Measurements from ENCODE around the gene ZDHHC4. TPM values are rescaled to one million over a fixed set of nuclear protein-coding genes. Genes with fewer than 3 reads are reported as not detected.

Gene ZDHHC4
- total and polyA plus RNA-seq, 2 experiments from 2014 or later, result 55.4 to 72.6 TPM

DNA sequence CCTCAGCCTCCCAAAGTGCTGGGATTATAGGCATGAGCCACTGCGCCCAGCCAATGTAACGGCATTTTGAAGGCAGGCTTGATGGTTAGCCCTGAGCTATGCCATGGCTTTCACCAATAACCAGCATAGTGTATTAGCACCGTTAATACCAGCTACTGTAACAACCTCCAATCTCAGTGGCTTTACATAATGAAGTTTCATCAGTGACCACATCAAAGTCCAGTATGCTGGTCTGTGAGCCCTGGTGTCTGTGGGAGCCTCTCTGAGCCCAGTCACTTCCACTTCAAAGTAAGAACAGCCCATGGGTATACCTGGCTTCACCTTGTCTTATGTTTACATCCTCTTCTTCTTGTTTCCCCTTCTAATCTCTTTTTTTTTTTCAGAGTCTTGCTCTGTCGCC, 11.6 kb upstream of the ZDHHC4 start:
- TF ChIP-seq EZH2phosphoT487 (IDR thresholded peaks at IDR 0.05; ENCODE audit: insufficient read depth, low read depth) (no peak), EZH2 (IDR thresholded peaks at IDR 0.05; ENCODE audit: insufficient read depth, poor library complexity, severe bottlenecking) (no peak)
- Histone ChIP-seq H3K36me3 (ENCODE audit: low read depth) (no peaks in the 10 kb centered on the region), H3K79me2 (ENCODE audit: insufficient read depth) (no peaks in the 10 kb centered on the region), H3K4me3 (no peak overlapping the region), H3F3A (ENCODE audit: insufficient read depth) (no peaks in the 10 kb centered on the region), H3K27ac (no peak overlapping the region), H3K4me1 (ENCODE audit: insufficient read depth) (no peaks in the 10 kb centered on the region; the same call in 1 of the 2 replicates), H3K9me3 (ENCODE audit: low read depth) (no peaks in the 10 kb centered on the region), H2AFZ (no peak overlapping the region), H3K27me3 (replicated peaks; ENCODE audit: insufficient read depth) (no peaks in the 10 kb centered on the region), H4K20me1 (ENCODE audit: insufficient read depth) (no peaks in the 10 kb centered on the region), H3K4me2 (ENCODE audit: unreplicated experiment) (no peak overlapping the region), H3K9ac (no peak overlapping the region), H3K9me2 (ENCODE audit: insufficient read depth) (no peaks in the 10 kb centered on the region)
- WGBS, 2 experiments (ENCODE audit: low coverage in 1 of 2, low lambda C conversion rate in 2 of 2, missing lambda C conversion rate in 2 of 2), result 68 to 70% methylated on average over 4 of the region's 4 CpGs
- no peak for DNase-seq
- in situ Hi-C loops (cut with MboI), result no loop called here

DNA sequence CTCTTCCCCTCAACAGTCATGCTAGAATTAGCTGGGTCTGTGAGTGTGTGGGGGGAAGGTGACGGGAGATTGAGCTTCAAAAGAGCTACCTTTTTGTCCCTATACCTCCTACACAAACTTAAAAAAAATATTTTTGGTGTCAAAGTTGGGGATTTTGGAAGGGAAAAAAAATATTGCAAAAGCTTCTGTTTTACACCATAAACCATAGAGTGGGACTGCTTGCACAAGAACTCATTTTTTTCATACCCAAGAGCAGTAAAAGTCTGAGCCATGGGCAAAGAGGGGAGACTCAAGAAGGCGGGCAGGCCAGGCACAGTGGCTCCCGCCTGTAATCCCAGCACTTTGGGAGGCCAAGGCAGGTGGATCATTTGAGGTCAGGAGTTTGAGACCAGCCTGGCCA, 9.4 kb upstream of the ZDHHC4 start:
- H3K79me2 ChIP-seq (ENCODE audit: insufficient read depth), result no peaks in the 10 kb centered on the region

DNA sequence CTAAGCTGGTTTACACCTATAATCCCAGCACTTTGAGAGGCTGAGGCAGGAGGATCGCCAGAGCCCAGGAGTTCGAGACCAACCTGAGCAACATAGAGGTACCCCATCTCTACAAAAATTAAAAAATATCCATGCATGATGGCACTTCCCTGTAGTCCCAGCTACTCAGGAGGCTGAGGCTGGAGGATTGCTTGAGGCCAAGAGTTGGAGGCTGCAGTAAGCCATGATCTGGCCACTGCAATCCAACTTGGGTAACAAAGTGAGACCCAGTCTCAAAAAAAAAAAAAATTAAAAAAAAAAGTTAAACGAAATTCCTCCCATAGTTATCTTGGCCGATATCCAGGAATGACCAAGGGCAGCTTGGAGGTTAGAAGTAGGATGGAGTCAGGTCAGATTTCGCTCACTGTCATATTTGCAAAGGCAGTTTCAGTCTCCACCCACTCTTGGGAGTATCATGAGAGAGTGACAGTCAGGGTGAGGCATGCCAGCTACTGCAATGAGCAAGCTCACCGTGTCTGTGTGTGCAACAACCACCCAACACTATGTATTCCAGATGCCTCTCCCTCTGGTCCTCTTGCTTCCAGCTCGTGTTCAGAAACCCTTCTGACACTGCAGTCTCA, 6.0 kb upstream of the ZDHHC4 start:
- no peaks in the 10 kb centered on the region for H3K27me3 ChIP-seq (replicated peaks; ENCODE audit: insufficient read depth)
- no peak overlapping the region for H3K4me3 ChIP-seq
- no peak overlapping the region for H3K27ac ChIP-seq
- in situ Hi-C loops (cut with MboI), result no loop called here
- no peak overlapping the region for H2AFZ ChIP-seq
- WGBS, 2 experiments (ENCODE audit: low coverage in 1 of 2, low lambda C conversion rate in 2 of 2, missing lambda C conversion rate in 2 of 2), result 48 to 55% methylated on average over 7 of the region's 7 CpGs
- H3K4me1 ChIP-seq (ENCODE audit: insufficient read depth), result no peaks in the 10 kb centered on the region
- no peaks in the 10 kb centered on the region for H3K36me3 ChIP-seq (ENCODE audit: low read depth)
- H3F3A ChIP-seq (ENCODE audit: insufficient read depth), result no peaks in the 10 kb centered on the region
- H3K9me2 ChIP-seq (ENCODE audit: insufficient read depth), result no peaks in the 10 kb centered on the region
- DNase-seq, result peak; percentile 47
- H3K4me2 ChIP-seq (ENCODE audit: unreplicated experiment), result no peak overlapping the region
- no peak overlapping the region for H3K9ac ChIP-seq
- no peaks in the 10 kb centered on the region for H3K79me2 ChIP-seq (ENCODE audit: insufficient read depth)
- TF ChIP-seq EZH2 (IDR thresholded peaks at IDR 0.05; ENCODE audit: insufficient read depth, poor library complexity, severe bottlenecking) (no peak), EZH2phosphoT487 (IDR thresholded peaks at IDR 0.05; ENCODE audit: insufficient read depth, low read depth) (no peak)
- no peaks in the 10 kb centered on the region for H3K9me3 ChIP-seq (ENCODE audit: low read depth)
- no peaks in the 10 kb centered on the region for H4K20me1 ChIP-seq (ENCODE audit: insufficient read depth)

More for the DNA sequence above, 9.4 kb upstream of the ZDHHC4 start:
- Histone ChIP-seq H3K4me2 (ENCODE audit: unreplicated experiment) (no peak overlapping the region), H3K27ac (no peak overlapping the region), H3K9me3 (ENCODE audit: low read depth) (no peaks in the 10 kb centered on the region), H3K4me1 (ENCODE audit: insufficient read depth) (no peaks in the 10 kb centered on the region; the same call in 1 of the 2 replicates), H2AFZ (no peak overlapping the region), H3K9ac (no peak overlapping the region), H3F3A (ENCODE audit: insufficient read depth) (no peaks in the 10 kb centered on the region), H3K27me3 (replicated peaks; ENCODE audit: insufficient read depth) (no peaks in the 10 kb centered on the region), H3K9me2 (ENCODE audit: insufficient read depth) (no peaks in the 10 kb centered on the region), H3K4me3 (no peak overlapping the region), H3K36me3 (ENCODE audit: low read depth) (no peaks in the 10 kb centered on the region), H4K20me1 (ENCODE audit: insufficient read depth) (no peaks in the 10 kb centered on the region)
- TF ChIP-seq EZH2phosphoT487 (IDR thresholded peaks at IDR 0.05; ENCODE audit: insufficient read depth, low read depth), result no peak
- TF ChIP-seq EZH2 (IDR thresholded peaks at IDR 0.05; ENCODE audit: insufficient read depth, poor library complexity, severe bottlenecking), result no peak
- in situ Hi-C loops (cut with MboI), result no loop called here
- WGBS, 2 experiments (ENCODE audit: low coverage in 1 of 2, low lambda C conversion rate in 2 of 2, missing lambda C conversion rate in 2 of 2), result 58 to 66% methylated on average over 3 of the region's 3 CpGs
- no peak for DNase-seq

DNA sequence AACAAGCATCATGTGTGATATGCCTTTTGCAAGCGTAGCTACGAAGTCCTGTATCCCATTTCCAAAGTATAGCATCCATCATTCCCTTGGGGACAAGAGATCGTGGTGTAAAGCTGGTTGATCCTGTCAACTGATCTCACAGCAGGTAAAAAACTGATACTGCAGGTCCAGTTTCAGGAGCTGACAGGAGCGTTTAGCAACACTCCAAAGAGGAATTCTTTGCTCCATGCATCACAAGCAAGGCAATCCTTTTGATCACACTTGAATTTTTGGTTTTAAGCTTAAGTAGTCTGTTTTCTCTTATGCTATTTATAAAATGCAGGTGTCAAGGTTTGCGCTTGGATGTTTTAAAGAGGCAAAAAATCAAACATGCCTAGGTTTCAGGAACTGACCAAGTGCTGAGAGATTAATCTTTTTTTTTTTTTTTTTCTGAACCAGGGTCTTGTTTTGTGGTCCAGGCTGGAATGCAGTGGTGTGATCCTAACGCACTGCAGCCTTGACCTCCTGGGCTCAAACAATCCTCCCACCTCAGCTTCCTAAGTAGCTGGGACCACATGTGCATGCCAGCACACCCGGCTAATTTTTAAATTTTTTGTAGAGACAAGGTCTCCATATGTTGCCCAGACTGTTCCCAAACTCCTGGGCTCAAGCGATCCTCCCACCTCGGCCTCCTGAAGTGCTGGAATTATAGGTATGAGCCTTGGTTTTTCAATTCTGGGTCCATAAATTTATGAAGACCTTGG, 1.8 kb upstream of the ZDHHC4 start:
- no peaks in the 10 kb centered on the region for H3K27me3 ChIP-seq (replicated peaks; ENCODE audit: insufficient read depth)

More for the DNA sequence above, 1.8 kb upstream of the ZDHHC4 start:
- in situ Hi-C loops (cut with MboI), result loop anchor here (25.0 kb wide), 1 partner anchor 362 kb away; no protein-coding TSS in a partner anchor
- Histone ChIP-seq H3K79me2 (ENCODE audit: insufficient read depth) (0 out of 2 replicates have a peak, but pooled peaks cover 6% of the 10 kb centered on the region), H3F3A (ENCODE audit: insufficient read depth) (no peaks in the 10 kb centered on the region), H3K9ac (no peak overlapping the region), H3K9me3 (ENCODE audit: low read depth) (no peaks in the 10 kb centered on the region), H3K9me2 (ENCODE audit: insufficient read depth) (no peaks in the 10 kb centered on the region), H3K36me3 (ENCODE audit: low read depth) (no peaks in the 10 kb centered on the region), H4K20me1 (ENCODE audit: insufficient read depth) (no peaks in the 10 kb centered on the region), H3K27ac (no peak overlapping the region), H3K4me2 (ENCODE audit: unreplicated experiment) (no peak overlapping the region), H3K4me1 (ENCODE audit: insufficient read depth) (0 out of 2 replicates have a peak, but pooled peaks cover 6% of the 10 kb centered on the region), H3K4me3 (no peak overlapping the region), H2AFZ (no peak overlapping the region)
- TF ChIP-seq EZH2phosphoT487 (IDR thresholded peaks at IDR 0.05; ENCODE audit: insufficient read depth, low read depth) (no peak), EZH2 (IDR thresholded peaks at IDR 0.05; ENCODE audit: insufficient read depth, poor library complexity, severe bottlenecking) (no peak)
- 60 to 65% methylated on average over 9 of the region's 9 CpGs for WGBS, 2 experiments (ENCODE audit: low coverage in 1 of 2, low lambda C conversion rate in 2 of 2, missing lambda C conversion rate in 2 of 2)
- DNase-seq, result no peak

Measured in GM23248 (cell line).